Measurements from ENCODE around the gene SCO2.

- no peak for TF ChIP-seq CTCF (IDR thresholded peaks at IDR 0.05)
- no peak for TF ChIP-seq POLR2A (IDR thresholded peaks at IDR 0.05)
Observed at GRCh38 chr22:50548921-50549790, 23.8 kb upstream of the SCO2 start.

Data from Peyer's patch (tissue), 4 donors.